Mesenteric fat pad (tissue), 1 donor: Measurements from ENCODE around the gene ANKS6. TPM values are rescaled to one million over a fixed set of nuclear protein-coding genes. Genes with fewer than 3 reads are reported as not detected.
A peak's percentile ranks its signal among the peaks of the same experiment; 100 is the strongest.

Experiments
- DNase-seq: peaks from one replicate; pipeline ENCODE4 v3.0.0-alpha.2; 2020; ENCODE audit warnings: low spot score
- total RNA-seq: library from RNA; stranded (reverse); fragmentation: NEBNext Ultra II Directional; extraction: Animal tissue kit (Norgen Biotek cat#: 25700); gene quantifications from one replicate; pipeline ENCODE4 v1.2.1, GENCODE V29; 2021
- donor health status: DM: yes; HTN: yes; CAD: no.

Gene ANKS6
- total RNA-seq, 1 donor from 2014 or later, result 18.1 TPM

GRCh38 chr9:98815391-98815951 lies 19.1 kb upstream of the ANKS6 start:
- DNase-seq, result no peak

- DNase-seq, result no peak
These were observed 14.8 kb upstream of the ANKS6 start for GRCh38 chr9:98811051-98811650.

- DNase-seq, result no peak
These were observed 13.9 kb upstream of the ANKS6 start for GRCh38 chr9:98810102-98810842.

GRCh38 chr9:98809311-98810101 lies 13.2 kb upstream of the ANKS6 start:
- DNase-seq, result no peak

- no peak for DNase-seq
These were observed 12.5 kb upstream of the ANKS6 start for GRCh38 chr9:98808875-98809274.

- DNase-seq, result no peak
These were observed 12.1 kb upstream of the ANKS6 start for GRCh38 chr9:98808411-98808815.

GRCh38 chr9:98807814-98808195 lies 11.4 kb upstream of the ANKS6 start:
- DNase-seq, result no peak

- peak; percentile 74 for DNase-seq
These were observed 10.9 kb upstream of the ANKS6 start, which contains the start of gene GALNT12 for GRCh38 chr9:98807070-98807813. TSS of gene GALNT12 (plus strand) at chr9:98807670. CDS start at chr9:98807699, 29 bp downstream.

GRCh38 chr9:98806394-98807035 lies 10.2 kb upstream of the ANKS6 start:
- peak; percentile 69 for DNase-seq

- no peak for DNase-seq
These were observed 9.3 kb upstream of the ANKS6 start for GRCh38 chr9:98805506-98806272.

GRCh38 chr9:98804083-98804482 lies 7.7 kb upstream of the ANKS6 start:
- DNase-seq, result no peak

- no peak for DNase-seq
These were observed 5.6 kb upstream of the ANKS6 start for GRCh38 chr9:98801969-98802371.

- DNase-seq, result no peak
These were observed 5.2 kb upstream of the ANKS6 start for GRCh38 chr9:98801561-98801960.

- DNase-seq, result no peak
These were observed 1.9 kb upstream of the ANKS6 start for GRCh38 chr9:98798254-98798653.

GRCh38 chr9:98797491-98797890 lies 1.1 kb upstream of the ANKS6 start:
- DNase-seq, result no peak

GRCh38 chr9:98795970-98796363 lies 388 bp downstream of the ANKS6 start:
- peak; percentile 89 for DNase-seq

- no peak for DNase-seq
These were observed 930 bp downstream of the ANKS6 start for GRCh38 chr9:98795295-98795955.

GRCh38 chr9:98794802-98795201 lies 1.6 kb downstream of the ANKS6 start:
- DNase-seq, result peak; percentile 28

GRCh38 chr9:98793031-98793430 lies 3.3 kb downstream of the ANKS6 start:
- no peak for DNase-seq
